ENCODE data around the gene DCTN5. TPM values are rescaled to one million over a fixed set of nuclear protein-coding genes. Genes with fewer than 3 reads are reported as not detected.

The DCTN5 gene
- total RNA-seq, 1 experiment from 2014 or later, result 84.8 TPM

DNA sequence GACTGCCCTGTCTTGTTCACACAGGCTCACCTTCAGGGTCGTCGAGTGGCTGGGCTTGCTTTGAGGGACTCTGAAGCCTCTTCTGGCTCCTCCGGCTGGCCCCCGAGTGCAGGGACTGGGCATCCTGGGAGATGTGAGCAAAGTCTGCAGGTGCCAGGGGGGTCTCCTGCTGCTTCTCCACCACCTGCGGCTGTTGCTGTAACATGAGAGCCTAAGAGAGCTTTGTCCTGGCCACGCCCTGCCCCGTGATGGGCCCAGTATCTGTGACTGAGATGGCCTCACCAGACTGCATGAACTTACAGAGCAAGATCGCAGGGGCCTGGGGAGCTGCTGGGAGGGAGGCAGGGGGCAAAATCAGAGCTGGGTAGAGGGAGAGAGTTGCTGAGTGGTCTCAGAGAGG lies 59.2 kb downstream of the DCTN5 start:
- ChIA-PET POLR2A (ENCODE audit: unreplicated experiment) (no interaction called here), CTCF (interaction anchor here (0.6 kb wide), 2 partner anchors 50 to 342 kb away, joined by 3 to 5 read pairs; no protein-coding TSS in a partner anchor)
- Histone ChIP-seq H3K79me2 (ENCODE audit: low read depth) (no peaks in the 10 kb centered on the region), H3K9me3 (ENCODE audit: insufficient read depth, low read depth) (peaks cover 3% of the 10 kb centered on the region), H3K27ac (no peak overlapping the region), H3K4me1 (replicated peaks; ENCODE audit: insufficient read depth) (peaks cover 13% of the 10 kb centered on the region), H3K27me3 (ENCODE audit: insufficient read depth, low read depth) (no peaks in the 10 kb centered on the region), H3K4me2 (no peak overlapping the region), H3F3A (ENCODE audit: insufficient read depth, low read depth) (no peaks in the 10 kb centered on the region), H2AFZ (no peak overlapping the region), H3K4me3 (no peak overlapping the region), H3K9me2 (ENCODE audit: insufficient read depth) (no peaks in the 10 kb centered on the region), H4K20me1 (ENCODE audit: insufficient read depth) (no peaks in the 10 kb centered on the region), H3K36me3 (ENCODE audit: low read depth) (no peaks in the 10 kb centered on the region)
- intact Hi-C loops (cut with micrococcal nuclease; ENCODE audit: unreplicated experiment), result no loop called here
- no peak for DNase-seq
- TF ChIP-seq, protein P1, sequence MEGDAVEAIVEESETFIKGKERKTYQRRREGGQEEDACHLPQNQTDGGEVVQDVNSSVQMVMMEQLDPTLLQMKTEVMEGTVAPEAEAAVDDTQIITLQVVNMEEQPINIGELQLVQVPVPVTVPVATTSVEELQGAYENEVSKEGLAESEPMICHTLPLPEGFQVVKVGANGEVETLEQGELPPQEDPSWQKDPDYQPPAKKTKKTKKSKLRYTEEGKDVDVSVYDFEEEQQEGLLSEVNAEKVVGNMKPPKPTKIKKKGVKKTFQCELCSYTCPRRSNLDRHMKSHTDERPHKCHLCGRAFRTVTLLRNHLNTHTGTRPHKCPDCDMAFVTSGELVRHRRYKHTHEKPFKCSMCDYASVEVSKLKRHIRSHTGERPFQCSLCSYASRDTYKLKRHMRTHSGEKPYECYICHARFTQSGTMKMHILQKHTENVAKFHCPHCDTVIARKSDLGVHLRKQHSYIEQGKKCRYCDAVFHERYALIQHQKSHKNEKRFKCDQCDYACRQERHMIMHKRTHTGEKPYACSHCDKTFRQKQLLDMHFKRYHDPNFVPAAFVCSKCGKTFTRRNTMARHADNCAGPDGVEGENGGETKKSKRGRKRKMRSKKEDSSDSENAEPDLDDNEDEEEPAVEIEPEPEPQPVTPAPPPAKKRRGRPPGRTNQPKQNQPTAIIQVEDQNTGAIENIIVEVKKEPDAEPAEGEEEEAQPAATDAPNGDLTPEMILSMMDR (conservative IDR thresholded peaks at IDR 0.05), result no peak
- no peak for TF ChIP-seq EZH2 (IDR thresholded peaks at IDR 0.05; ENCODE audit: low read depth)
- BruUV-seq (replicated peaks), result no TSS peak

DNA sequence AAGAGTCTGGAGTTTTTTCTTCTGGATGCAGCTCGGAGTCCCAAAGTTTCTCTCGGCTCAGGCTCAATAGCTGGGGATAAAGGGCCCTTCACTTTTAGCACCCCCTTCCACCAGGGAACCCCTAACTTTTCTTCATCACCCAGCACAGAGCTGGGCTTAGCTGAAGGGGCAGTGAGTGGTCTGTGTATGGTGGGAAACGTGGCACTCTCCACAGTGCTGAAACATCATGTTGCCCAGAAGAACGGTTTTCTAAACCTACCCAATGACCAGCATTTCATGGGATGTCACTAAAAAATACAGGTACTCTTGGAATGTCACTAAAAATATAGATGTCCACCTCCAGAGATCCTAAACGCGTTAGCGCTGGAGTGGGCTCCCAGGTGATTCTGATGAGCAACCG lies 59.8 kb downstream of the DCTN5 start:
- no TSS peak for BruUV-seq (replicated peaks)
- no peaks in the 10 kb centered on the region for H3K36me3 ChIP-seq (ENCODE audit: low read depth)
- no peaks in the 10 kb centered on the region for H3F3A ChIP-seq (ENCODE audit: insufficient read depth, low read depth)
- H3K4me2 ChIP-seq, result no peak overlapping the region
- no peaks in the 10 kb centered on the region for H3K27me3 ChIP-seq (ENCODE audit: insufficient read depth, low read depth)
- ChIA-PET CTCF (interaction anchor here (0.6 kb wide), 1 partner anchor 49 kb away, joined by 5 read pairs; no protein-coding TSS in a partner anchor), POLR2A (ENCODE audit: unreplicated experiment) (interaction anchor here (0.6 kb wide), 1 partner anchor 213 kb away, joined by 3 read pairs; no protein-coding TSS in a partner anchor)
- no peaks in the 10 kb centered on the region for H4K20me1 ChIP-seq (ENCODE audit: insufficient read depth)
- H3K4me3 ChIP-seq, result no peak overlapping the region
- intact Hi-C loops (cut with micrococcal nuclease; ENCODE audit: unreplicated experiment), result no loop called here
- no peaks in the 10 kb centered on the region for H3K79me2 ChIP-seq (ENCODE audit: low read depth)
- no peak for DNase-seq
- TF ChIP-seq EZH2 (IDR thresholded peaks at IDR 0.05; ENCODE audit: low read depth), result no peak
- TF ChIP-seq, protein P1 (conservative IDR thresholded peaks at IDR 0.05), result no peak
- peaks cover 13% of the 10 kb centered on the region for H3K4me1 ChIP-seq (replicated peaks; ENCODE audit: insufficient read depth)
- H3K27ac ChIP-seq, result no peak overlapping the region
- H3K9me2 ChIP-seq (ENCODE audit: insufficient read depth), result no peaks in the 10 kb centered on the region
- no peak overlapping the region for H2AFZ ChIP-seq
- H3K9me3 ChIP-seq (ENCODE audit: insufficient read depth, low read depth), result peaks cover 3% of the 10 kb centered on the region

DNA sequence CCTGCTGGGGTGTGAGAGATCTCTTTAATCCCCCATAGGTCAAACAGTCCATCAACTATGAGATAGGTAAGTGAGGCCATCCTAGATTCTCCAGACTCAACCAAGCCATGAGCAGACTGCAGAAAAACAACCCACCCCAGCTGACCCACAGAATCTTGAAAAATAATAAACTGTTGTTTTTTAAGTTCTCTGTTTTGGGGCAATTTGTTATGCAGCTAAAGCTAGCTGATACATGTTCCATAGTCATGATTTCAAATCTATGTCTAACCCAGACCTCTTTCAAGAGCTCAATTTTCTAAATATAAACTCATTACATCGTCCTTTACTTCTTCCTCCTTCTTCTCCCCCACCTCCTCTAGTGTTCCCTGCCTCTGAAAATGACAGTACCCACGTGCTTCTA lies 61.7 kb downstream of the DCTN5 start:
- Histone ChIP-seq H3K4me2 (no peak overlapping the region), H3K27me3 (ENCODE audit: insufficient read depth, low read depth) (no peaks in the 10 kb centered on the region), H3K4me1 (replicated peaks; ENCODE audit: insufficient read depth) (peaks cover 13% of the 10 kb centered on the region), H2AFZ (no peak overlapping the region), H4K20me1 (ENCODE audit: insufficient read depth) (no peaks in the 10 kb centered on the region), H3K9me2 (ENCODE audit: insufficient read depth) (no peaks in the 10 kb centered on the region), H3F3A (ENCODE audit: insufficient read depth, low read depth) (no peaks in the 10 kb centered on the region), H3K9me3 (ENCODE audit: insufficient read depth, low read depth) (peaks cover 3% of the 10 kb centered on the region), H3K27ac (no peak overlapping the region), H3K4me3 (no peak overlapping the region), H3K79me2 (ENCODE audit: low read depth) (no peaks in the 10 kb centered on the region), H3K36me3 (ENCODE audit: low read depth) (no peaks in the 10 kb centered on the region)
- CTCF ChIA-PET, result no interaction called here
- no TSS peak for BruUV-seq (replicated peaks)
- POLR2A ChIA-PET (ENCODE audit: unreplicated experiment), result interaction anchor here (0.7 kb wide), 1 partner anchor 19 kb away, joined by 7 read pairs; no protein-coding TSS in a partner anchor
- no peak for DNase-seq
- intact Hi-C loops (cut with micrococcal nuclease; ENCODE audit: unreplicated experiment), result no loop called here
- no peak for TF ChIP-seq EZH2 (IDR thresholded peaks at IDR 0.05; ENCODE audit: low read depth)
- TF ChIP-seq, protein P1 (conservative IDR thresholded peaks at IDR 0.05), result no peak
